Kidney (tissue), 14 donors: Measurements from ENCODE around the gene MINDY4B. TPM values are rescaled to one million over a fixed set of nuclear protein-coding genes. Genes with fewer than 3 reads are reported as not detected.

ENCODE experiments used
- DNase-seq, 5 donors: peaks; one replicate each; pipeline ENCODE4 v3.0.0-alpha.2; 2013 to 2020
- FAIRE-seq: peaks from 2 replicates; lab custom pipeline; 2012; peaks lifted over from hg19 to GRCh38; lab: Jason Lieb, UNC
- H3K27ac ChIP-seq, 2 donors: one replicate each; pipeline ENCODE4 v1.7.0; 2013; ENCODE audit warnings: low read depth in 2 of 2, low read length in 2 of 2, inconsistent platforms in 1 of 2
- H3K27me3 ChIP-seq: one replicate; pipeline ENCODE4 v1.7.1; 2013; ENCODE audit warnings: low read length, inconsistent platforms; ENCODE audit not compliant: control insufficient read depth, insufficient read depth
- H3K36me3 ChIP-seq, 3 donors: one replicate each; pipeline versions ENCODE4 v1.7.0 to v1.7.1; 2013; ENCODE audit warnings: low read length in 3 of 3, control low read depth in 1 of 3, inconsistent platforms in 1 of 3; ENCODE audit not compliant: insufficient read depth in 3 of 3, control insufficient read depth in 2 of 3
- H3K4me1 ChIP-seq, 3 donors: one replicate each; pipeline versions ENCODE4 v1.7.0 to v1.7.1; 2013; ENCODE audit warnings: low read length in 3 of 3, inconsistent platforms in 1 of 3, low read depth in 1 of 3; ENCODE audit not compliant: control insufficient read depth in 2 of 3, insufficient read depth in 2 of 3
- H3K4me3 ChIP-seq, 3 donors: one replicate each; pipeline versions ENCODE4 v1.7.0 to v1.8.1; 2013; ENCODE audit warnings: low read length in 3 of 3, control low read depth in 1 of 3, inconsistent platforms in 1 of 3
- H3K9ac ChIP-seq, 3 donors: one replicate each; pipeline versions ENCODE4 v1.7.0 to v1.7.1; 2013; ENCODE audit warnings: low read length in 3 of 3, control low read depth in 1 of 3, inconsistent platforms in 1 of 3
- H3K9me3 ChIP-seq, 3 donors: one replicate each; pipeline versions ENCODE4 v1.7.0 to v1.7.1; 2013; ENCODE audit warnings: low read length in 3 of 3, control low read depth in 1 of 3, inconsistent platforms in 1 of 3; ENCODE audit not compliant: control insufficient read depth in 2 of 3, insufficient read depth in 1 of 3
- CTCF ChIP-seq: IDR thresholded peaks from 3 replicates; pipeline ENCODE4 v1.5.1; 2012; ENCODE audit warnings: mild to moderate bottlenecking, moderate library complexity, borderline replicate concordance; ENCODE audit not compliant: insufficient read depth; ENCODE audit errors: extremely low read depth
- intact Hi-C: fragments of 100-400 bp; cut with DNase I; formaldehyde crosslinking; loops from one replicate; pipeline ENCODE4 v1.11.1; 2022
- polyA plus RNA-seq: library from polyadenylated mRNA; stranded (reverse); fragments of 350-450 nt; fragmentation: Illumina TruSeq; extraction: RNeasy Lipid Tissue Mini Kit (QIAGEN cat#74804); gene quantifications from one replicate; pipeline ENCODE4 v1.2.3, GENCODE V29; 2014; ENCODE audit warnings: low read depth, low replicate concordance; ENCODE audit not compliant: insufficient read depth
- total RNA-seq: library from RNA; stranded (reverse); fragmentation: NEBNext Ultra II Directional; extraction: Animal tissue kit (Norgen Biotek cat#: 25700); gene quantifications from one replicate; pipeline ENCODE4 v1.2.1, GENCODE V29; 2021
- donor health status: control.
- donor health status: control.
- donor health status: control.
- donor health status: control.
- donor health status: control.
- donor health status: DM: yes; HTN: yes; CAD: no.
- donor health status: Normal renal cell carcinoma (clear cell type).

MINDY4B gene
- total and polyA plus RNA-seq, 2 donors from 2014 or later, result not detected

- DNase-seq, result no peak
Measured at GRCh38 chr3:150850191-150850590, 55.0 kb downstream of the MINDY4B start.

GRCh38 chr3:150848864-150849263 lies 56.4 kb downstream of the MINDY4B start:
- Histone ChIP-seq H3K4me1 (no peaks in the 10 kb centered on the region), H3K27ac (no peak overlapping the region), H3K4me3 (no peak overlapping the region), H3K36me3 (no peaks in the 10 kb centered on the region), H3K9ac (no peak overlapping the region), H3K9me3 (peaks cover 0 to 5% (median 0%) of the 10 kb centered on the region in 3 donors), H3K27me3 (no peaks in the 10 kb centered on the region)
- intact Hi-C loops, result no loop called here
- TF ChIP-seq CTCF, result no peak
- FAIRE-seq, result no peak
- no peak for DNase-seq

More at GRCh38 chr3:150850191-150850590, 55.0 kb downstream of the MINDY4B start:
- peaks cover 0 to 5% (median 0%) of the 10 kb centered on the region in 3 donors for H3K9me3 ChIP-seq
- no peaks in the 10 kb centered on the region for H3K27me3 ChIP-seq
- no peak overlapping the region for H3K9ac ChIP-seq
- no peak overlapping the region for H3K27ac ChIP-seq
- intact Hi-C loops, result no loop called here
- H3K36me3 ChIP-seq, result no peaks in the 10 kb centered on the region
- no peak for TF ChIP-seq CTCF
- no peaks in the 10 kb centered on the region for H3K4me1 ChIP-seq
- no peak overlapping the region for H3K4me3 ChIP-seq
- no peak for FAIRE-seq

- intact Hi-C loops, result no loop called here
- no peaks in the 10 kb centered on the region for H3K4me1 ChIP-seq
- no peak for TF ChIP-seq CTCF
- no peak overlapping the region for H3K4me3 ChIP-seq
- H3K9ac ChIP-seq, result no peak overlapping the region
- H3K27me3 ChIP-seq, result no peaks in the 10 kb centered on the region
- peaks cover 0 to 5% (median 0%) of the 10 kb centered on the region in 3 donors for H3K9me3 ChIP-seq
- no peak overlapping the region for H3K27ac ChIP-seq
- DNase-seq (no peak), FAIRE-seq (no peak)
- H3K36me3 ChIP-seq, result no peaks in the 10 kb centered on the region
Measured at GRCh38 chr3:150847433-150847832, 57.8 kb downstream of the MINDY4B start.

- no peak overlapping the region for H3K4me3 ChIP-seq
- intact Hi-C loops, result no loop called here
- FAIRE-seq, result no peak
Measured at GRCh38 chr3:150844484-150844883, 60.8 kb downstream of the MINDY4B start.

More at GRCh38 chr3:150844484-150844883, 60.8 kb downstream of the MINDY4B start:
- no peaks in the 10 kb centered on the region for H3K27me3 ChIP-seq
- no peaks in the 10 kb centered on the region for H3K4me1 ChIP-seq
- no peak for TF ChIP-seq CTCF
- H3K36me3 ChIP-seq, result no peaks in the 10 kb centered on the region
- no peak for DNase-seq
- no peak overlapping the region for H3K27ac ChIP-seq
- H3K9ac ChIP-seq, result no peak overlapping the region
- no peaks in the 10 kb centered on the region for H3K9me3 ChIP-seq
